Prostate gland (tissue), 2 donors: ENCODE results near the gene FAM53B. TPM values are rescaled to one million over a fixed set of nuclear protein-coding genes. Genes with fewer than 3 reads are reported as not detected.

Source experiments
- DNase-seq: peaks from one replicate; pipeline ENCODE4 v3.0.0-alpha.2; 2019; ENCODE audit warnings: low spot score
- H3K27ac ChIP-seq, 2 donors: fragments of 200-600 bp; sonication (generic); 2 replicates each; pipeline ENCODE4 v1.5.1; 2017 to 2019
- H3K27me3 ChIP-seq: fragments of 200-600 bp; sonication (generic); replicated peaks from 2 replicates; pipeline ENCODE4 v1.5.1; 2019; ENCODE audit not compliant: insufficient read depth
- H3K36me3 ChIP-seq, 2 donors: fragments of 200-600 bp; sonication (generic); 1 replicate in 1 of 2; 2 replicates in 1 of 2; pipeline versions ENCODE4 v1.5.1 to v1.8.1; 2017 to 2019
- H3K4me1 ChIP-seq: fragments of 200-600 bp; sonication (generic); replicated peaks from 2 replicates; pipeline ENCODE4 v1.5.1; 2019
- H3K4me3 ChIP-seq, 2 donors: fragments of 200-600 bp; sonication (generic); 2 replicates each; pipeline ENCODE4 v1.5.1; 2017 to 2019
- H3K9me3 ChIP-seq: fragments of 200-600 bp; sonication (generic); 2 replicates; pipeline ENCODE4 v1.5.1; 2017
- CTCF ChIP-seq, 4 experiments: fragments of 200-600 bp in 2 of 4; fragments of 450-650 bp in 2 of 4; sonication (generic) in 2 of 4; IDR thresholded peaks; 1 replicate in 3 of 4; 2 replicates in 1 of 4; pipeline ENCODE4 v1.5.1; 2016 to 2019; ENCODE audit warnings: antibody characterized with exemption in 4 of 4, mild to moderate bottlenecking in 2 of 4, moderate library complexity in 2 of 4
- POLR2A ChIP-seq: fragments of 450-650 bp; IDR thresholded peaks from one replicate; pipeline ENCODE4 v1.6.1; 2016; ENCODE audit warnings: antibody characterized with exemption, mild to moderate bottlenecking
- POLR2AphosphoS5 ChIP-seq: sonication (generic); formaldehyde crosslinking; IDR thresholded peaks from one replicate; pipeline ENCODE4 v1.6.1; 2017; ENCODE audit warnings: antibody characterized with exemption
- WGBS: methylation state at CpG from one replicate; pipeline ENCODE4 v1.1.5; 2018; 5-methylcytosine and 5-hydroxymethylcytosine counted together
- intact Hi-C: fragments of 100-400 bp; cut with DNase I; formaldehyde crosslinking; loops from one replicate; pipeline ENCODE4 v1.14.2; 2022
- total RNA-seq, 2 donors: library from RNA; depleted of rRNA; stranded (reverse); fragments of >200 nt; gene quantifications; one replicate each; pipeline ENCODE4 v1.1.0, GENCODE V29; 2016

The FAM53B gene
- total RNA-seq, 2 donors from 2014 or later: 28.9 to 101 TPM

GRCh38 chr10:124669824-124670654 is 74.1 kb downstream of the FAM53B start:
- H3K27ac ChIP-seq: no peak overlapping the region
- DNase-seq: no peak
- H3K36me3 ChIP-seq: no peaks in the 10 kb centered on the region
- H3K4me3 ChIP-seq: no peak overlapping the region
- TF ChIP-seq POLR2A (no peak), CTCF (IDR thresholded peaks at IDR 0.05) (no peak), POLR2AphosphoS5 (no peak)
- H3K27me3 ChIP-seq: no peaks in the 10 kb centered on the region
- no peaks in the 10 kb centered on the region for H3K4me1 ChIP-seq
- no peaks in the 10 kb centered on the region for H3K9me3 ChIP-seq
- intact Hi-C loops: no loop called here
- 86% methylated on average over 23 of the region's 23 CpGs for WGBS

GRCh38 chr10:124669141-124669823 is 74.9 kb downstream of the FAM53B start:
- Histone ChIP-seq H3K4me3 (no peak overlapping the region), H3K27ac (no peak overlapping the region), H3K36me3 (no peaks in the 10 kb centered on the region), H3K27me3 (no peaks in the 10 kb centered on the region), H3K9me3 (no peaks in the 10 kb centered on the region), H3K4me1 (no peaks in the 10 kb centered on the region)
- intact Hi-C loops: no loop called here
- WGBS: 88% methylated on average over 20 of the region's 20 CpGs
- TF ChIP-seq CTCF (IDR thresholded peaks at IDR 0.05): no peak
- no peak for TF ChIP-seq POLR2A
- TF ChIP-seq POLR2AphosphoS5: no peak
- no peak for DNase-seq

- Histone ChIP-seq H3K4me1 (no peaks in the 10 kb centered on the region), H3K36me3 (no peaks in the 10 kb centered on the region), H3K4me3 (no peak overlapping the region), H3K27me3 (no peaks in the 10 kb centered on the region), H3K9me3 (no peaks in the 10 kb centered on the region), H3K27ac (no peak overlapping the region)
- DNase-seq: no peak
- no peak for TF ChIP-seq POLR2AphosphoS5
- no peak for TF ChIP-seq POLR2A
- no peak for TF ChIP-seq CTCF (IDR thresholded peaks at IDR 0.05)
- intact Hi-C loops: no loop called here
- 52% methylated on average over 10 of the region's 11 CpGs for WGBS
These were observed 75.6 kb downstream of the FAM53B start for GRCh38 chr10:124668517-124669051.

GRCh38 chr10:124667425-124668345 is 76.5 kb downstream of the FAM53B start:
- WGBS: 74% methylated on average over 15 of the region's 15 CpGs
- Histone ChIP-seq H3K4me1 (no peaks in the 10 kb centered on the region), H3K36me3 (no peaks in the 10 kb centered on the region), H3K27me3 (no peaks in the 10 kb centered on the region), H3K4me3 (no peak overlapping the region), H3K9me3 (no peaks in the 10 kb centered on the region), H3K27ac (no peak overlapping the region)
- TF ChIP-seq CTCF (IDR thresholded peaks at IDR 0.05) (no peak), POLR2AphosphoS5 (no peak), POLR2A (no peak)
- no peak for DNase-seq
- intact Hi-C loops: no loop called here
